AG08395 (cell line): ENCODE data around the gene ASAP2.

Experiments used
- DNase-seq: peaks from one replicate; pipeline ENCODE4 v3.0.0; 2012; ENCODE audit warnings: mixed read lengths, low spot score

The ASAP2 gene

GRCh38 chr2:9401646-9402371 lies 195.2 kb downstream of the ASAP2 start:
- DNase-seq = no peak

- DNase-seq = no peak
These were observed 197.3 kb downstream of the ASAP2 start for GRCh38 chr2:9403924-9404323.

- no peak for DNase-seq
These were observed 197.8 kb downstream of the ASAP2 start for GRCh38 chr2:9404451-9404850.

- DNase-seq = no peak
These were observed 199.0 kb downstream of the ASAP2 start for GRCh38 chr2:9405636-9406035.

- DNase-seq = no peak
These were observed 200.1 kb downstream of the ASAP2 start for GRCh38 chr2:9406529-9407362.

- no peak for DNase-seq
These were observed 200.8 kb downstream of the ASAP2 start for GRCh38 chr2:9407363-9407811.

GRCh38 chr2:9408641-9409151 lies 202.1 kb downstream of the ASAP2 start:
- peak; percentile 73 for DNase-seq

GRCh38 chr2:9410108-9410507 lies 203.5 kb downstream of the ASAP2 start:
- DNase-seq = no peak

- DNase-seq = no peak
These were observed 206.2 kb downstream of the ASAP2 start for GRCh38 chr2:9412781-9413180.

GRCh38 chr2:9415516-9416169 lies 209.0 kb downstream of the ASAP2 start:
- DNase-seq = no peak

GRCh38 chr2:9416267-9416961 lies 209.8 kb downstream of the ASAP2 start:
- DNase-seq = no peak

GRCh38 chr2:9416962-9417316 lies 210.3 kb downstream of the ASAP2 start:
- DNase-seq = no peak

- DNase-seq = no peak
These were observed 211.1 kb downstream of the ASAP2 start for GRCh38 chr2:9417725-9418124.

- no peak for DNase-seq
These were observed 212.1 kb downstream of the ASAP2 start for GRCh38 chr2:9418746-9419145.

GRCh38 chr2:9419541-9419940 lies 212.9 kb downstream of the ASAP2 start:
- DNase-seq = no peak

- DNase-seq = no peak
These were observed 213.9 kb downstream of the ASAP2 start for GRCh38 chr2:9420495-9420894.

GRCh38 chr2:9422321-9423099 lies 215.9 kb downstream of the ASAP2 start:
- peak; percentile 65 for DNase-seq

- peak; percentile 100 for DNase-seq
These were observed 216.7 kb downstream of the ASAP2 start, which contains the start of the genes CPSF3 and ITGB1BP1 for GRCh38 chr2:9423100-9423921. CPSF3 (plus strand) TSS chr2:9423654; CDS start chr2:9423774, 120 bp downstream. ITGB1BP1 (minus strand) TSS chr2:9423528; CDS start chr2:9418697, 4,831 bp downstream.

- no peak for DNase-seq
These were observed 217.3 kb downstream of the ASAP2 start for GRCh38 chr2:9423922-9424272.
